ENCODE results near the gene PATJ. TPM values are rescaled to one million over a fixed set of nuclear protein-coding genes. Genes with fewer than 3 reads are reported as not detected.
A peak's percentile ranks its signal among the peaks of the same experiment; 100 is the strongest.
"Not testable (repeated sequence)": the region's sequence is repeated elsewhere in the genome, so short reads cannot be mapped to it uniquely, and the experiment has no call there.

PATJ gene
- total RNA-seq, 1 donor from 2014 or later: 6.0 TPM

DNA sequence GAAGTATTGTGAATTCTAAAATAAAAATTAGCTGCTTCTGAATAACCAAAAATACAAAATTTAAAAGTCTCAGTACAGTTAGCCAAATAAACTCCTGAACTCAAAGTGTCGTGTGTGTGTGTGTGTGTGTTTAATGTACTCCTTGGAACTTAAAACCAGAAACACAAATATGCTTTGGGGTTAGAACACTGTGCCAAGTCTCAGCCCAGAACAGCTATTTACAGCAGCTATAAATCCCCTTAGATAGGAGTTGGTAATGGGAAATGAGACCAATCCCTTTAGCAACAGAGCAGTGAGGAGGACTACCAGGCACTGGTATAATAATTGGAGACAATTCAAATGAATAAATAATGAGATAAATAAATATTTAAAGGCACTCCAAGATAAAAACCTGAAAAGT lies 83.1 kb downstream of the PATJ start:
- no peak for DNase-seq (ENCODE audit: low read depth in 2 of 2)

GRCh38 chr1:61828805-61829204 lies 86.5 kb downstream of the PATJ start:
- DNase-seq (ENCODE audit: low read depth in 2 of 2): peak in 1 of 2 donors; percentile 90

- DNase-seq (ENCODE audit: low read depth in 2 of 2): no peak
Observed at GRCh38 chr1:61836649-61837048, 94.4 kb downstream of the PATJ start.

DNA sequence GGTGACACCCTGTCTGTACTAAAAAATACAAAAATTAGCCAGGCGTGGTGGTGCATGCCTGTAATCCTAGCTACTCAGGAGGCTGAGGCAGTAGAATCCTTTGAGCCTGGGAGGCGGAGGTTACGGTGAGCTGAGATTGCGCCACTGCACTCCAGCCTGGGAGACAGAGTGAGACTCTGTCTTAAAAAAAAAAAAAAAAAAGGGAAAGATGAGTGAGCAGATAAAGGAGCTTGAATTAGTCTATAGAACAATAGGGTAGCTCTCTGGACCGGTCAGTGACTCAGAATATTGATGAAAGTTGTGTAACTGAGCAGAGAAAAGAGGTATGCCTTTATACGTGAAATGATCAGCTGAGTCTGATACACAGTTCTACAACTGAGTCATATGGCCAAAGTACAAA lies 95.3 kb downstream of the PATJ start:
- peak in 1 of 2 donors; percentile 45 for DNase-seq (ENCODE audit: low read depth in 2 of 2)

DNA sequence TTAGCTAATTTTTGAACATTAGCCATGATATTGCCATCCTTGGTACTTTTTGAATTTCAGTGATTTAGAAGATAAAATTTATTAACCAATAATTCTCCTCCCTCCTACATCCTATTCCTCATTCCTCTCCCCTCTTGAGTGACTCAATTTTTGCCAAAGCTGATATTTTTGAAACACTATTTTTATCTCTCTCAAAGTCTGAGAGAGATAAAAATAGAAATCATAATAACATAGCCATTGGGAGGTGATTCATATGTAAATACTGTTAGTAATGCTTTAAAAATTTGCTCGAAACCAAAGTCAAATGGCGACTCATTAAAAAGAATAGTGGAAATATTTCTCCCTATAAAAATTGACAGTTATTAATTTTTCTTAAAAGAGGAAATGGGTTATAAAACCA lies 97.4 kb downstream of the PATJ start:
- peak; percentile 3 to 54 for DNase-seq (ENCODE audit: low read depth in 2 of 2)

- no peak for DNase-seq (ENCODE audit: low read depth in 2 of 2)
Observed at GRCh38 chr1:61842036-61842435, 99.8 kb downstream of the PATJ start.

GRCh38 chr1:61842863-61843514 lies 100.7 kb downstream of the PATJ start:
- peak; percentile 40 to 46 for DNase-seq (ENCODE audit: low read depth in 2 of 2)

- DNase-seq (ENCODE audit: low read depth in 2 of 2): no peak
Observed at GRCh38 chr1:61844006-61844405, 101.7 kb downstream of the PATJ start.

DNA sequence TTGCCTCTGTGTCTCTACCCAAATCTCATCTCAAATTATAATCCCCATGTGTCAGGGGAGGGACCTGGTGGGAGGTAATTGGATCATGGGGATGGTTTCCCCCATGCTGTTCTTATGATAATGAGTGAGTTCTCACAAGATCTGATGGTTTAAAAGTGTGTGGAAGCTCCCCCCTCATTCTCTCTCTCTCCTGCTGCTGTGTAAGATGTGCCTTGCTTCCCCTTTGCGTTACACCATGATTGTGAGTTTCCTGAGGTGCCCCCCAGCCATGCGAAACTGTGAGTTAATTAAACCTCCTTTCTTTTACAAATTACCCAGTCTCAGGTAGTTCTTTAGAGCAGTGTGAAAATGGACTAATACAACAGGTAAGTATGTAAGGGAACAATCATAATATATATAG lies 102.4 kb downstream of the PATJ start:
- DNase-seq (ENCODE audit: low read depth in 2 of 2): not testable (repeated sequence)

DNA sequence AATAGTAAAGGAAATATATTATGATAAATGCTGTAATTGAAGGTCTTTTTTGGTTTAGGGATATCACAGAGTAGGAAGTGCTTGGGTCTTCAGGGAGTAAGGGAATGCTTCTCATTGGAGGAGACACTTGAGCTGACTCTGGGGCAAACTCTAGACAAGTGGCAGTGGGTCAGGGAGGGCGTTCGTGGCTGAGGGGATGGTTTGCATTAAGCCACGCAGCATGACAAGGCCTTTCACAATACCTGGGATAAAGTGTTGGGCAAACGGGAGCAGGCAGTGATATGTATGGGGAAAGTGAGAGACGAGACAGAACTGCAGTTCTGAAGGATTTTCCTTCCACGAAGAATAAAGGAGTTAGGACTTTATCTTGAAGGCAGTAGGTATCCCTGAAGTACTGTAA lies 109.0 kb downstream of the PATJ start:
- no peak for DNase-seq (ENCODE audit: low read depth in 2 of 2)

DNA sequence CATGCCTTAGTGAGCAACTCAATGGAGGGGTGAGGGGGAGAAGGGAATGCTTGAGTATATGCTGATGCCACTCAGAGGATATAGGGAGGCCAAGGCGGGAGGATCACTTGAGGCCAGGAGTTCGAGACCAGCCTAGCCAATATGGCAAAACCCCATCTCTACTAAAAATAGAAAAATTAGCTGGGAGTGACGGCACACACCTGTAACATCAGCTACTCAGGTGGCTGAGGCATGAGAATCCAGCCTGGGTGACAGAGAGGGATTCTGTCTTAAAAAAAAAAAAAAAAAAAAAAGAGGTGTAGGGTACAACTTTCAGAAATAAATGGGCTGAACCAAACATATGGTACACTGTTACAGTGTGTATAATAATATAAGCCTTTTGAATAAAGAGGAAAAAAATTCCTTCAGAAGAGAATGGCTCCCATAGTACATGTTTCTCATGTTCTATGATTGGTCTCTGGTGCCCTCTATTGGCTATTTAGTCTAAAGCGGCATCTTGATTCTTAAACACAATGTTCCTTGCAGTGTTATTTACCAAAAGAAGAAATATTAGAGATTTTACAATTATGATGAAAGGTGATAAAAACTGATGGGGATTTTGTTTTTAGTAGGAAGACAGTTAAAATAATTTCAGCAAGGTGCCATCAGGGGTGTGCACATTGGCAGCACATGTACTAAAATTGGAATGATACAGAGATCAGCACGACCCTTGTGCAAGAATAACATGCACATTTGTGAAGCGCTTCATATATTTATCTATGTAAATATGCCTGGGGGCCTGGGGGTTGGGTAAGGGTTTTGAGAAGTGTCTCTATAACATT lies 109.8 kb downstream of the PATJ start:
- DNase-seq (ENCODE audit: low read depth in 2 of 2): peak; percentile 80 to 81

- peak; percentile 8 to 23 for DNase-seq (ENCODE audit: low read depth in 2 of 2)
Observed at GRCh38 chr1:61852670-61853015, 110.4 kb downstream of the PATJ start.

DNA sequence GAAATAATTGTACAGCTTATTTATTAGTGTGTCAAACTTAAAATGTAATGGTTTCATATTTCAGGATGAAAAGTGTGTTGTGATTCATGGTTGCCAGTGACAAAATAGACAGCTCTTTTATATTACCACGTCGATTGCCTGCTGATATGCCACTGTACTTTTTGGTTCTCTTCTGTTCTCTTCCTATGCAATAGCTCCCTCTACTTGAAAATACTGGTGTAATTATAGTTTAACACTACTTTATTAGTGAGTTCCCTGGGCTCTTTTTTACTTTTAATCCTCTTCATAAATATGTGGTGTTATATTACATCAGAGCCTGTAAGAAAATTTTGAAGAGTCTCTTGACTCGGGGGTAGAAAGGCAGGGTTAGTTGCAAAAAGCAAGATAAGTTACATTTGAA lies 111.3 kb downstream of the PATJ start:
- DNase-seq (ENCODE audit: low read depth in 2 of 2): peak; percentile 38 to 60

GRCh38 chr1:61864489-61864888 lies 122.2 kb downstream of the PATJ start:
- DNase-seq (ENCODE audit: low read depth in 2 of 2): no peak

- DNase-seq (ENCODE audit: low read depth in 2 of 2): no peak
Observed at GRCh38 chr1:61865646-61866220, 123.5 kb downstream of the PATJ start.

- no peak for DNase-seq (ENCODE audit: low read depth in 2 of 2)
Observed at GRCh38 chr1:61869691-61870109, 127.4 kb downstream of the PATJ start.

GRCh38 chr1:61872206-61872605 lies 129.9 kb downstream of the PATJ start:
- DNase-seq (ENCODE audit: low read depth in 2 of 2): no peak

- DNase-seq (ENCODE audit: low read depth in 2 of 2): no peak
Observed at GRCh38 chr1:61873581-61873980, 131.3 kb downstream of the PATJ start.

- no peak for DNase-seq (ENCODE audit: low read depth in 2 of 2)
Observed at GRCh38 chr1:61873994-61874393, 131.7 kb downstream of the PATJ start.

DNA sequence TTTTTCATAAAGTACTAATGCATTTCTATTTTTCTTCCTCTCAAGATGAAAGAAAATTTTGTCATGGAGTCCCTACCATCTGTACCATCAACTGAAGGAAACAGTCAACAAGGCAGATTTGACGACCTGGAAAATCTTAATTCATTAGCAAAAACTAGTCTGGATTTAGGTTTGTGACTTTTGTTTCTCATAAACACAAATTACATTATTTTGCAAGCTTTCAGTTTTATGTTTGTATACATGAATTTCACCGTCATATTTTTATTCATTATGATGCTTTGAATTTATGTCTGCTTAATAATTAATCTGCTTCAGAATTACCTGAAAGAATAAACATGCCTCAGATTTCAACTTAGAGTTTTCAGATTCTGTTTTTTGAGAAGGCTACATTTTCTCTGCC lies 132.9 kb downstream of the PATJ start:
- no peak for DNase-seq (ENCODE audit: low read depth in 2 of 2)

DNA sequence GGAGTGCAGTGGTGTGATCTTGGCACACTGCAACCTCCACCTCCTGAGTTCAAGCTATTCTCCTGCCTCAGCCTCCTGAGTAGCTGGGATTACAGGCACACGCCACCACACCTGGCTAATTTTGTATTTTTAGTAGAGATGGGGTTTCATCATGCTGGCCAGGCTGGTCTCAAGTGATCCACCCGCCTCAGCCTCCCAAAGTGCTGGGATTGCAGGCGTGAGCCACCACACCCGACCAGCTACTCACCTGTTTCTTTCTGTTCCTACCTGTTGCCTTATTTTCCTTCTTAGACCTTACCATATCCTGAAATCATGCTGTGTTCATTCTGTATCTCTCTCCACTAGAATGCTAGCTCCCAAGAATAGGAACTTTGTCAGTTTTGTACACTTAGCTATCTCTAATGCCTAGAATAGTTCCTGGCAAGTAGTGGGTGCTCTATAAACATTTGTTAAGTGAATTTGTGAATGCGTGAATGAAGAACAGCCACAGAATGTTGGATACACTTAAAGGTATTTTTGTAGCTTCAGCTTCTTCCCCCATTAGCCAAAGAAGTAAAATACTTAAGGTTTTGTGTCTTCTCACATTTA lies 137.7 kb downstream of the PATJ start:
- not testable (repeated sequence) for DNase-seq (ENCODE audit: low read depth in 2 of 2)

GRCh38 chr1:61887076-61887867 lies 145.0 kb downstream of the PATJ start:
- DNase-seq (ENCODE audit: low read depth in 2 of 2): no peak
